Brain microvascular endothelial cell (primary cell): ENCODE measurements around the gene TULP1.

Experiments
- DNase-seq: peaks from one replicate; pipeline ENCODE4 v3.0.0-alpha.2; 2020
- H3K27ac ChIP-seq: fragments of 250-450 bp; sonication (Bioruptor Pico); 2 replicates; pipeline ENCODE4 v1.5.1; 2020; ENCODE audit warnings: mild to moderate bottlenecking, moderate library complexity
- H3K27me3 ChIP-seq: fragments of 250-450 bp; sonication (Bioruptor Pico); replicated peaks from 2 replicates; pipeline ENCODE4 v1.5.1; 2020; ENCODE audit warnings: mild to moderate bottlenecking
- H3K36me3 ChIP-seq: fragments of 250-450 bp; sonication (Bioruptor Pico); replicated peaks from 2 replicates; pipeline ENCODE4 v1.5.1; 2020; ENCODE audit warnings: mild to moderate bottlenecking
- H3K4me3 ChIP-seq: 2 replicates; pipeline ENCODE4 v1.5.1; 2011; ENCODE audit warnings: low read depth, mild to moderate bottlenecking, control low read depth, low read length, moderate library complexity
- in situ Hi-C: cut with HindIII; loops from 2 replicates; pipeline ENCODE4 v1.10.0; 2017; ENCODE audit warnings: low sequenced_read_pairs, low pct_ligation_motif_present
- TF ChIP-seq, protein P1 (sequence below): IDR thresholded peaks from 2 replicates; pipeline ENCODE4 v1.5.1; 2011; ENCODE audit warnings: low read depth, mild to moderate bottlenecking, moderate library complexity, low read length, control low read depth, inconsistent platforms; ENCODE audit errors: missing control alignments

TULP1 gene

DNA sequence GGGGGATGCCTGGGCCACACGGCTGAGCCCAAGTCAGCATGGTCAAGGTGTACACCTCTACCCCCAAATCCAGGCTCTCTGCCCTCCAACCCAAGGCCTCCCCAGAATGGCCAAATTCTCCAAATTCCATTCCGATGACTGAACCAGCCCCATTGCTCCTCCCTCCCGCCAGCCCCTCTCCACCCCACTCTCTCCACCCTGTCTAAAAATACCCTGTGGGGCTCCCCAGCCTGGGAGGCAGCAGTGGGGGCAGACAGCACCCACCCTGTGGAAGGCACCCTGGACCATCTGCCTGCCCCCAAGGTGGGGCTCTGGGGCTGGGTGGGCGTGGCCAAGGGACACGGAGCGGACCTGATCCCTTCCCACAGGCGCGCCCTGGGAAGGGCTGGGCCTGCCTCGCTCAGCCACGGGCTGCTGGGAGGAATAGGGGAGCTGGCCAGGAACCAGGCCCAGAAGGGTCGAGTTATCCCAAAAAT lies 27.3 kb downstream of the TULP1 start:
- peaks cover 7% of the 10 kb centered on the region for H3K36me3 ChIP-seq
- no peaks in the 10 kb centered on the region for H3K27me3 ChIP-seq
- in situ Hi-C loops = no loop called here
- DNase-seq = no peak
- TF ChIP-seq, protein P1, sequence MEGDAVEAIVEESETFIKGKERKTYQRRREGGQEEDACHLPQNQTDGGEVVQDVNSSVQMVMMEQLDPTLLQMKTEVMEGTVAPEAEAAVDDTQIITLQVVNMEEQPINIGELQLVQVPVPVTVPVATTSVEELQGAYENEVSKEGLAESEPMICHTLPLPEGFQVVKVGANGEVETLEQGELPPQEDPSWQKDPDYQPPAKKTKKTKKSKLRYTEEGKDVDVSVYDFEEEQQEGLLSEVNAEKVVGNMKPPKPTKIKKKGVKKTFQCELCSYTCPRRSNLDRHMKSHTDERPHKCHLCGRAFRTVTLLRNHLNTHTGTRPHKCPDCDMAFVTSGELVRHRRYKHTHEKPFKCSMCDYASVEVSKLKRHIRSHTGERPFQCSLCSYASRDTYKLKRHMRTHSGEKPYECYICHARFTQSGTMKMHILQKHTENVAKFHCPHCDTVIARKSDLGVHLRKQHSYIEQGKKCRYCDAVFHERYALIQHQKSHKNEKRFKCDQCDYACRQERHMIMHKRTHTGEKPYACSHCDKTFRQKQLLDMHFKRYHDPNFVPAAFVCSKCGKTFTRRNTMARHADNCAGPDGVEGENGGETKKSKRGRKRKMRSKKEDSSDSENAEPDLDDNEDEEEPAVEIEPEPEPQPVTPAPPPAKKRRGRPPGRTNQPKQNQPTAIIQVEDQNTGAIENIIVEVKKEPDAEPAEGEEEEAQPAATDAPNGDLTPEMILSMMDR = no peak
- peak overlapping the region; percentile 33 for H3K27ac ChIP-seq
- no peak overlapping the region for H3K4me3 ChIP-seq

DNA sequence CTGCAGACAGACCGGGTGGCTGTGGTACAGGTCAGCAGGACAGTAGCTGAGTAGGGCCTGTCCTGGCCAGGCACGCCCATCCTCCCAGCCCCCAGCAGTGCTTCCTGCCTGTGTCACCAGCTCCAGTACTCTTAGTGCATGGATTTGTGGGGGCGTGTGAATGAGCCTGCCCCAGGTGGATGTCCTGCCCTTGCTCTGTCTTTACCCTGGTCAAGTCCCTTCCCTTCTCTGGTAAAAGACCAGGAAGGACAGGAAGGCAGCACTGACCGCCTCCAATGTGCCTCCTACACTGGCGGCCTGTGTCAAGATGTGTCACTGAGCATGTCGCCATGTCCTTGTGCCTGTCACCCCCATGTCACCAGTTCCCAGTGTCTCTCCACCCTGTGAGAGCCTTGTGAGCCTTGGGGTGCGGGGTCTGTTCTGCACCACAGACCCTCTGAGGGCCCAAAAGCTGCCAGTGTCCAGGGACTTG lies 27.7 kb downstream of the TULP1 start:
- H3K27ac ChIP-seq = peak overlapping the region; percentile 33
- no peak for DNase-seq

DNA sequence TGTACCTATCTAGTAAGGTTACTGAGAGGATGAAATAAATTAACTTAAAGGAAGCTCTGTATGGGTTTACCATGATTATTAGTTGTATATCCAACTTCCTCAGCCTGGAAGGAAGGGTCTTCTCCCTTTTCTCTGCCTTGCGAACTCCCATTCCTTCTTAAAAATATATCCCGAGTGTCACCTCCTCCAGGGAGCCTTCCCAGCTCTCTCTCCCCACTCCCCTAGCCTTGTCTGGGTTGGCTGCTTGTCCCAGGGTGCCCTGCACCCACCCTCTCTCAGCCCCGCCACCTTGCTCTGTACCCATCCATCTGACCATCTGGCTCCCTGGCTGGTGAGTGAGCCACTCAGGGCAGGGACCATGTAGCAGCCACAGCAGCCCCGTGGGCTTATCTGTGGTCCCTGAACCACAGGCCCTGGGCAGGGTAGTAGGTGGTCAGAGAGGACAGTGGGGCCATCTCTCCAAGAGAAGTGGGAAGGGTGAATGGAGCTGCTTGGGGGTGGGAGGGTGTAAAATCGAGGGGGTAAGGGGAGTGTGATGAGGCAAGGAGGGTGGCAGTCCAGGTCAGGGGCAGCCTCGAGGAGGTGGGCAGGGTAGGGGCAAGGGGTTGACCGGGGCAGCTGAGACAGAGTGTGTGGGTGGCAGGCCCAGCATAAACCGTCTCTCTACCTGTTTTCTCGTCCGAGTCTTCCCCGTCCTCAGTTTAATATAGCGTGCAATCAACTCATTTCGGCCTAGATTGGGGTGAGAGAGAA lies 28.6 kb downstream of the TULP1 start:
- H3K4me3 ChIP-seq = no peak overlapping the region
- H3K27me3 ChIP-seq = no peaks in the 10 kb centered on the region
- DNase-seq = no peak
- TF ChIP-seq, protein P1 = no peak
- in situ Hi-C loops = no loop called here
- no peak overlapping the region for H3K27ac ChIP-seq
- peaks cover 8% of the 10 kb centered on the region for H3K36me3 ChIP-seq

More for the DNA sequence above, 27.7 kb downstream of the TULP1 start:
- TF ChIP-seq, protein P1 = no peak
- Histone ChIP-seq H3K27me3 (no peaks in the 10 kb centered on the region), H3K4me3 (no peak overlapping the region), H3K36me3 (peaks cover 7% of the 10 kb centered on the region)
- in situ Hi-C loops = no loop called here

DNA sequence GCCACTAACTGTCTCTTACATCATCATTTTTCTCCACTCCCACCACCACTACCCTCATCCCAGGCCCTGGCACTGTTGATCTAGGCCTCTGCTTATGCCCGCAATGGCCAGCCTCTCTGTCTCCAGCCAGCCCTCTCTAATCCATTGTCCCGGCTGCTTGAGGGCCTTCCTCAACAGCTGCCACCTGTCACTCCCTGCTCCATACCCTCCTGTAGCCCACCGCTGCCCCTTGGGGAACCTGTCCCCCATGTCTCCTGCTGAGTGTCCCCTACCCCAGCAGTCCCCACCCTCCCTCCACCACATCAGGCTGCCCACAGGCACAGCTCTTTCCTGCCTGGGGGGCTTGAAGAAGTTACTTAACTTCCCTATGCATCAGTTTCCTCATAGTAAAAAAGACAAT lies 29.2 kb downstream of the TULP1 start:
- no peak for DNase-seq
- H3K36me3 ChIP-seq = peaks cover 12% of the 10 kb centered on the region
- H3K27me3 ChIP-seq = no peaks in the 10 kb centered on the region
- no peak overlapping the region for H3K27ac ChIP-seq
- TF ChIP-seq, protein P1 = no peak
- no peak overlapping the region for H3K4me3 ChIP-seq
- in situ Hi-C loops = no loop called here

DNA sequence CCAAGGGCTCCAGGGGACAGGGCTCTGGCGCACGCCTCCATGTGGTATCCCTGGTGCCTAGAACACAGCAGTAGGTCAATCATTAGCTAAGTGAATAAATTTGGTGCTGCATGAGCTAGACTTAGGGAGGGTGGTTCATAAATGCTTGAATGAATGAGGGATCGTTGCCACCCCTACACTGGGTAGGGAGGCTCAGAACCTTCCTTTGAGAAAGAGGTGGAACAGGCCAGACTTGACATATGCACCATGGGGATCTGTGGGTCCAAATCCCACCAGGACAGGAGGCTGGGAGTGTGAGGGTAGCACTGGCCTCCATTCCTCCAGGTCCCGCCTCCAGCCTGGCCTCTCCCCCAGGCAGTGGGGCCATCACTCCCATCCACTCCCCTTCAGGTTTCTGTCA lies 29.6 kb downstream of the TULP1 start:
- no peaks in the 10 kb centered on the region for H3K27me3 ChIP-seq
- H3K36me3 ChIP-seq = peaks cover 16% of the 10 kb centered on the region
- no peak overlapping the region for H3K4me3 ChIP-seq
- no peak for DNase-seq
- TF ChIP-seq, protein P1 = no peak
- H3K27ac ChIP-seq = no peak overlapping the region
- in situ Hi-C loops = no loop called here
